K562 (cell line): ENCODE data around the gene STK16. TPM values are rescaled to one million over a fixed set of nuclear protein-coding genes. Genes with fewer than 3 reads are reported as not detected.

Experiments
- ARID3A ChIP-seq: IDR thresholded peaks from 2 replicates; pipeline ENCODE4 v1.6.1; 2012; ENCODE audit warnings: low read depth, low read length, improper control_type of control experiment, borderline replicate concordance
- CBX5 ChIP-seq: IDR thresholded peaks from 2 replicates; pipeline ENCODE4 v1.6.1; 2014; ENCODE audit warnings: low read depth, borderline replicate concordance
- CCAR2 ChIP-seq: fragments of 200-400 bp; formaldehyde crosslinking; IDR thresholded peaks from 2 replicates; pipeline ENCODE4 v1.6.1; 2017; ENCODE audit warnings: mild to moderate bottlenecking, low read depth, low read length
- DDX20 ChIP-seq: fragments of 450-650 bp; IDR thresholded peaks from 2 replicates; pipeline ENCODE4 v1.6.1; 2016; ENCODE audit warnings: missing genetic modification characterization, low read depth, mild to moderate bottlenecking, missing compliant biosample characterization, moderate library complexity
- DLX4 ChIP-seq: fragments of 250-450 bp; sonication (Bioruptor Pico); IDR thresholded peaks from 2 replicates; pipeline ENCODE4 v1.6.1; 2021; ENCODE audit warnings: mild to moderate bottlenecking
- E2F4 ChIP-seq: sonication (generic); formaldehyde crosslinking; IDR thresholded peaks from 2 replicates; pipeline ENCODE4 v1.8.0; 2022; ENCODE audit warnings: mild to moderate bottlenecking, low read depth, missing genetic modification reagents
- FOS ChIP-seq: IDR thresholded peaks from 3 replicates; pipeline ENCODE4 v1.6.1; 2011; ENCODE audit not compliant: insufficient read length; ENCODE audit errors: extremely low read depth
- GMEB1 ChIP-seq: fragments of 250-450 bp; sonication (Bioruptor Pico); IDR thresholded peaks from 2 replicates; pipeline ENCODE4 v1.4.0; 2020; ENCODE audit warnings: mild to moderate bottlenecking
- NR2C1 ChIP-seq, 2 experiments: fragments of 450-650 bp; IDR thresholded peaks; 2 replicates each; pipeline ENCODE4 v1.6.1; 2017; ENCODE audit warnings: mild to moderate bottlenecking in 2 of 2, antibody characterized with exemption in 1 of 2, inconsistent platforms in 1 of 2, missing compliant biosample characterization in 1 of 2, missing genetic modification characterization in 1 of 2
- RBM17 ChIP-seq: fragments of 200-400 bp; formaldehyde crosslinking; IDR thresholded peaks from 2 replicates; pipeline ENCODE4 v1.6.1; 2017; ENCODE audit warnings: low read depth, mild to moderate bottlenecking, low read length, borderline replicate concordance
- RCOR1 ChIP-seq, 2 experiments: IDR thresholded peaks; 2 replicates each; pipeline ENCODE4 v1.6.1; 2012; ENCODE audit warnings: low read depth in 2 of 2, low read length in 2 of 2, borderline replicate concordance in 1 of 2, improper control_type of control experiment in 1 of 2
- SLC30A9 ChIP-seq: fragments of 250-450 bp; sonication (Bioruptor Pico); IDR thresholded peaks from 2 replicates; pipeline ENCODE4 v1.8.0; 2022; ENCODE audit warnings: mild to moderate bottlenecking, moderate library complexity
- SMAD3 ChIP-seq: fragments of 450-650 bp; formaldehyde crosslinking; conservative IDR thresholded peaks from 2 replicates; pipeline ENCODE4 v1.4.0; 2020; ENCODE audit warnings: mild to moderate bottlenecking
- SMARCA5 ChIP-seq: fragments of 450-650 bp; IDR thresholded peaks from 2 replicates; pipeline ENCODE4 v1.6.1; 2016
- THAP7 ChIP-seq: fragments of 250-450 bp; sonication (Bioruptor Pico); IDR thresholded peaks from 2 replicates; pipeline ENCODE4 v1.5.0; 2021
- ZNF121 ChIP-seq: sonication (generic); formaldehyde crosslinking; conservative IDR thresholded peaks from 2 replicates; pipeline ENCODE4 v1.8.0; 2022; ENCODE audit warnings: missing genetic modification reagents
- ZNF175 ChIP-seq: fragments of 200-800 bp; sonication (Bioruptor generic); IDR thresholded peaks from 2 replicates; pipeline ENCODE4 v1.6.1; 2016; ENCODE audit warnings: low read depth, mild to moderate bottlenecking, missing genetic modification characterization, missing compliant biosample characterization
- ZNF324 ChIP-seq: fragments of 250-450 bp; sonication (Bioruptor Pico); IDR thresholded peaks from 2 replicates; pipeline ENCODE4 v1.4.0; 2020; ENCODE audit warnings: mild to moderate bottlenecking
- ZNF444 ChIP-seq: fragments of 250-450 bp; sonication (Bioruptor Pico); IDR thresholded peaks from 2 replicates; pipeline ENCODE4 v1.4.0; 2020; ENCODE audit warnings: mild to moderate bottlenecking, moderate library complexity
- ZNF717 ChIP-seq: fragments of 250-450 bp; sonication (Bioruptor Pico); IDR thresholded peaks from 2 replicates; pipeline ENCODE4 v1.5.0; 2021
- polyA plus RNA-seq, 8 experiments: library from polyadenylated mRNA; depleted of rRNA in 4 of 8; stranded (reverse) in 5 of 8; unstranded in 3 of 8; fragments of >200 nt; fragmentation: Nextera tagmentation in 2 of 8; fragmentation: Illumina TruSeq in 1 of 8; extraction: Ambion mirVana in 2 of 8; extraction: Trizol in 1 of 8; gene quantifications; 2 replicates each; pipeline versions ENCODE4 v1.2.1 to v1.2.3, GENCODE V29; 2011 to 2014; ENCODE audit warnings: inconsistent platforms in 1 of 8, missing spikeins in 1 of 8
- total RNA-seq, 7 experiments: library from RNA; depleted of rRNA in 6 of 7; stranded (reverse); fragments of >200 nt in 6 of 7; fragmentation: Illumina TruSeq in 2 of 7; extraction: Trizol in 2 of 7; gene quantifications; 2 replicates each; pipeline versions ENCODE4 v1.2.1 to v1.2.3, GENCODE V29; 2011 to 2021; ENCODE audit warnings: low replicate concordance in 1 of 7

The STK16 gene
- total and polyA plus RNA-seq, 9 of the 15 experiments (the other 6 are each of a cell fraction or from before 2014, with no cell fraction given): 5.4 to 36.2 (median 17.8) TPM

- TF ChIP-seq SLC30A9 (CRISPR knock-in tag) (no peak), THAP7 (CRISPR knock-in tag) (peak; percentile 84), DLX4 (CRISPR knock-in tag) (no peak), ARID3A (no peak), ZNF324 (CRISPR knock-in tag) (no peak), CCAR2 (no peak), ZNF444 (CRISPR knock-in tag) (no peak), RBM17 (no peak), ZNF121 (CRISPR knock-in tag) (no peak), FOS (no peak), CBX5 (no peak), NR2C1 (IDR thresholded peaks at IDR 0.05) (no peak), NR2C1 (tag; IDR thresholded peaks at IDR 0.05) (no peak), ZNF717 (CRISPR knock-in tag) (peak; percentile 61; the same call in 1 of the 2 replicates), DDX20 (tag) (no peak), GMEB1 (CRISPR knock-in tag) (peak; percentile 74), ZNF175 (CRISPR knock-in tag) (no peak), RCOR1 (IDR thresholded peaks at IDR 0.05; ENCODE audit: borderline replicate concordance in 1 of 2, low read depth in 2 of 2, low read length in 2 of 2) (peak in 1 of 2 experiments; percentile 51; a peak in 2 of 4 replicates), SMAD3 (no peak), E2F4 (CRISPR knock-in tag) (0 out of 2 replicates have a peak, but pooled peaks have one; percentile 77), SMARCA5 (no peak)
These were observed 26.3 kb upstream of the STK16 start, which contains the start of gene ABCB6 (continued) for GRCh38 chr2:219218732-219219701.
